Endothelial cell of hepatic sinusoid (primary cell): ENCODE data around the gene LARGE1.

Experiments
- in situ Hi-C: cut with HindIII; loops from 2 replicates; pipeline ENCODE4 v1.10.0; 2017; ENCODE audit warnings: low sequenced_read_pairs

The LARGE1 gene

DNA sequence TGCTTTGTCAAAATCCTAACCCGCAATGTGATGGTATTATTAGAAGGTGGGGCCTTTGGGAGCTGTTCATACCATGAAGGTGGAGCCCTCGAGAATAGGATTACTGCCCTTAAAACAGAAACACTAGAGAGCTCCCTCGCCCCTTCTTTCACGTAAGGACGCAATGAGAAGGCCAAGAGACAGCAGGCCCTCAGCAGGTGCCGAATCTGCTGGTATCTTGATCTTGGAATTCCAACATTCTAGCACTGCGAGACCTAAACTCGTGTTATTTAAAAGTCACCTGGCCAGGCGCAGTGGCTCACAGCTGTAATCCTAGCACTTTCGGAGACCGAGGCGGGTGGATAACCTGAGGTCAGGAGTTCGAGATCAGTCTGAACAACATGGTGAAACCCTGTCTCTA is 33.1 kb downstream of the LARGE1 start:
- in situ Hi-C loops: no loop called here

DNA sequence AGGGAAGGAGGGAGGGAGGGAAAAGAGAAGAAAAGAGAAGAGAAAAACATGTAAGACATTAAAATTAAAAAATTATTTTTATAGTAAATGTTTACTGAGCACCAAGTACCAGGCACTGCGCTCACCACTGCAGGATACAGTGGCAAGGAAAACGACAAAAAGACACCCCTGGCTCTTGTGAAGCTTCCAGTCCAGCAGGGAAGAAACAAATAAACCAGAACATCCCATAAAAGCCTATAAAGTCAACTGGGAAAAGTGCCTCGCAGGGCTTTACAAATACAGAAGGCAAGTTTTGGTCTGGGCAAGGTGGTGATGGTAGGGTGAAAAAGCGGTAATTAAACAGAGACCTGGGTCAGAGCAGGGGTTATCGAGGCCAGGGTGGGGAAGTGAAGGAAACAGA is 33.6 kb downstream of the LARGE1 start:
- in situ Hi-C loops: no loop called here

DNA sequence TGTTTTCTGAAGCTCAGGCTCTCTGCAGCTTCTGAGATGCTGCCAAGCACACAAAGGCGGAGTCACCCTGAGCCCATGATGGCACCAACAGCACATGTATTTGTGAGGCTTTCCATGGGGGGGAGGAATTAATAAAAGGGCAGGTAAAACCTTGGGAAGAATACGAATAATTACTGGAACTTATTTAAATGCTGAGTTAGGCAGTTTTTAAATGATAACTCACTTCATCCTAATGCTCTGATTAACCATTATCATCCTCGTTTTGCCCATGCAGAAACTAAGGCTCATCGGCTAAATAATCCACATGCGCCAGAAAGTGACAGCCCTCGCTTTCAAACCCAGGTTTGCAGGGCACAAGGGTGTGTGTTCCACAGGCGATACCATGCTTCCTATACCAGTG is 35.4 kb downstream of the LARGE1 start:
- in situ Hi-C loops: no loop called here

DNA sequence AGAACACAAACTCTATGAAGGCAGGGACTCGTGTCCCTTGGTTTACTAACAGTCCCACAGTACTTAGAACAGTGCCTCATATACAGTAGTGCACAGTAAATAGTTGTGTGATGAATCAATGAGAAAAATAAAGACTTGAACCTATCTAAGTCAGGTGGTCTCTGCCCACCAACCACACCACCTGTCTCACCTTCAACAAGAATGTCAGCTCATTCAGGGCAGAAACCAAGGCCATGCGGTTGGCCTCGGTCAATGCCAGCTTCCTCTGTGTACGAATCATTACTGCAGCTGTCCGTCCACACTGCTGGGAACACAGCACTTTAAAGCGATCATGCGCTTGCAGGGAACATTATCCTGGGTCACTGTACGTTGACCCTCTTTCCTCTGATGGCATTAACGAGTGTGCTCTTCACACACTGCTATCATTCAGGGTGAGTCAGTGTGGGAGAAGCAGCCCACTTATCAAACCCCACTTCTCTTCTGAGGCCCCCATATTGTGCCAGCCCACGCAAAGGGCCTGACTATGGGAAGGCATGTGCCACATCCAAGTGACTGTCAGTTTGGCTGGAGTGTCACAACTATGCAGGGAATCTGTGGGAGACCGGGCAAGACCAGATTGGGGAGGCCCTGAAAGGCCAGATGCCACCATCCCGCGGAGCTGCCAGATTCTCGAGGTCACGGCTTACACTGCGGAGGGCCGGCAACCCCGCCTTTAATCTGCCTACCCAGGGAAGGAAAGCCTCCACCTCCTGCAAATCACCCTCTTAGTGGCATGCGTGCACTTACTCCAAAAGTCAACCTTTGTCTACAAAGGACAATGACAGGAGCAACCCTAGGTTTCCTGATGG is 36.1 kb downstream of the LARGE1 start:
- in situ Hi-C loops: no loop called here

DNA sequence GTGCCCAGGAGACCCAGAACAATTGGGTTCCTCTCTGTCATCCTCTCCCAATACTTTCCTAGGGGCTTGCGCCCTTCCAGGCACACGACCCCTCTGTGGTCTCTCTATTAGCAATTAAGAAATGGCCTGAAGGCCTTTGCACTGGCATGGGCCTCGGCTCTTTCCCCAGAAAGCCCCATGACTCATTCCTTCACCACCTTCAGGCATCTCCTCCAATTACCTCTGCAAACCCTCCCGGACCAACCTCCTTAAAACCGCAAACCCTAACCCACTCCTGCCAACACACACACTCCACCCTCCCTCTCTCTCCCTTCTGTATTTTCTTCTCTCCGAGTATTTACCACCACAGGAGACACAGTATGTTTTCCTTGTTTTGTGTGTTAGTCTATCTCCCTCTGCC is 36.7 kb downstream of the LARGE1 start:
- in situ Hi-C loops: no loop called here

DNA sequence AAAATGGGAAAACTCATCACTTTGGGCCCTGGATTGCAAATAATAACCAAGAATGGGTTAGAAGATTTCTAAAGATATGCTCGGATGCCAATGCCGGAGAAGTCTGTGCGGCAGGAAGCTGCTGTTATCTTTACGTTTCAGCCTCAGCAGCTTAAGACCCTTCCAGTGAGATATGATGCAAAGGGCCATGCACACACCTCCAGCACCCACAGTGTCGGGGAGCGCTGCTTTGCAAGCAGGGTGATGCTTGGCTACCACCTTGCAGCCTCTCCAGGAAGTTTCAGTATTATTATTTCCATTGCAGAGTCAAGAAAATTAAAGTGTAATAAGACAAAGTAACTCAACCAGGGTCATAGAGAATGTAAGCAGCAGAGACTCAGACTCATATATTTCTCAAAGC is 37.3 kb downstream of the LARGE1 start:
- in situ Hi-C loops: no loop called here

DNA sequence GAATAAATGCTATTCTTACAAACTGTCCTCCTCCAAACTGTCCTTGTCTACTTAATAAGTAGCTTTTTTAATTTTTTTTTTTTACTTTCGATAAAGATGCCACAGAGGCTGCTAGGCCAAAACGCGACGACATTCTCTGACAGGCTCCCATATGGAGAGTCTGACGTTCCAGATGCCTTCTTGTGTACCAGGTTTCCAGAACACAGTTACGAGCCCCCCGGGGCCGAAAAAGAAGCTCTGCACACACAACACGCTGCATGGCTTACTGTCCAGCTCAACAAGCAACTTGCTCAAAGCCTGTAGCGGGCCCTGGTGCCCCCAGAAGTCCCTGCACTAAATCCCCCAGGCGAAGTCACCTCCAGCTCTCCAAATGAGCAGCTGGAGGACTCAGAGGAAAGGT is 39.3 kb downstream of the LARGE1 start:
- in situ Hi-C loops: no loop called here

DNA sequence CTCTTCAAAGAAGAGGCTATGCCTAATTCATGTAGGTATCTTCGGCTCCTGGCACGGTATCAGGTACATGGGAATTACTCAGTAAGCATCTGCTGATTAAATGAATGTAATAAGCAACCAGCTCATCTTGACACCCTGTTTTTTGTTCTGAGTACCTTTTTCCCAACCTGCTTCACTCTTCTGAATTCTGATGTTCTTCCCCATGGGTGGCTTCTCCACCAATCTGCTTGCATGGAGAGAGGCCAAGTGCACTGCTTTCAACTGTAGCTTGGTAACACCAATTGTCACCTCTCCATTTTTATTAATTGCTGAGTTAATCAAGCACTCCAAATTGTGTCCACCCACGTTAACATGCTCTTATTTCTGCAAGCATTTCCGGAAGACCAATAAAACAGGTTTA is 40.5 kb downstream of the LARGE1 start:
- in situ Hi-C loops: no loop called here

DNA sequence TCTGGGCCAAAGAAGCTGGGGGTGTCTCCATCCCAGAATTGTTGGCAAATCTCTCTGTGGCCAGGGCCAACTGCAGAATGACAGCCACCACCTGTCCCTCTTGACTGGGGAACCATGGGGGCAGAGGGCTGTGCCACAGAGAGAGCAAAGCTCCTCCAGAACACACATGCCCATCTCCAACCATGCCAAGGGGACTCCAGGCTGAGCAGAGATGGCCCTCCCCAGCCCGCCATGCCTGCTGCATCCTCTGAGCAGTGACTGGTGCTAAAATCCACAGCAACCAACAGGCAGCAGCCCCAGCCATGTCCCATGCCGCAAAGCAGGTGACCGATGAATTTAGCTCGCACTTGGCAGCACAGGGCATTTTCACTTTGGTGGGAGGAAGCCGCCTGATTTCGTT is 45.0 kb downstream of the LARGE1 start:
- in situ Hi-C loops: no loop called here

DNA sequence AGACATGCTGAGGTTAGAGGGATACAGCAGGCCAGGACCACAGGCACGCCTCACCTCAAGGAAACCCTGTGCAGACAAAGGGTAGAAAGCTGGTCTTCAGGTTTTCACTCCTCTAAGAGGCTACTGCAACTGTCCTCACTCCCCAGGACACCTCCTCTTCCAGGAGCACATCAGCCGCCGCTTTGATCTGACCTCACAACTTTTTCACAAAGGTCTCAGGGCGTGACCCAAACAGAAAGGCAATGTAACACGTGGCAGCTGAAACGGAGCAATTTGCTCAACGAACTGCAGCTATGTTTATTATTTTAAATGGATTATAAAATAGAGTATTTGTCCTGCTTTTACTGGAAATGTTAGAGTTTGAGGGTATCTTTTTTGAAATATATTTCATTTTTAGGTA is 46.1 kb downstream of the LARGE1 start:
- in situ Hi-C loops: no loop called here

DNA sequence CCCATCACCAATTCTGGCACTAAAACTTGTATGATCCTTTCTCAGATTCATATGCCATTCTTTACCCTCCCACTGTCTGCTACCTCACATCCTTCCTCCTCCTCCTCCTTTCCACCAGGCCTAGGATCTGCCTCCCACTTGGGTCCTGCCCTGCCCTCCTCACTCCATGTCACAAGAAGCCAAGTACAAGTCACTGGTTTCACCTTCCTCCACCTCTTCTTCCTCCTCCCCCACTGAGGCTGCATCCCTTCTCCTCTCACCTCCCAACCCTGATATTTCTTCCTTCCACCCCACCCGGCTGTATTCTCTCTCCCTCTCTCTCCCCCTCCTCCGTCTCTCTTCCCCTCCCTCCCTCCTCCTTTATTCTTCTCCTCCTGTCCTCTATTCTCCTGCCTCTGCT is 46.6 kb downstream of the LARGE1 start:
- in situ Hi-C loops: no loop called here

DNA sequence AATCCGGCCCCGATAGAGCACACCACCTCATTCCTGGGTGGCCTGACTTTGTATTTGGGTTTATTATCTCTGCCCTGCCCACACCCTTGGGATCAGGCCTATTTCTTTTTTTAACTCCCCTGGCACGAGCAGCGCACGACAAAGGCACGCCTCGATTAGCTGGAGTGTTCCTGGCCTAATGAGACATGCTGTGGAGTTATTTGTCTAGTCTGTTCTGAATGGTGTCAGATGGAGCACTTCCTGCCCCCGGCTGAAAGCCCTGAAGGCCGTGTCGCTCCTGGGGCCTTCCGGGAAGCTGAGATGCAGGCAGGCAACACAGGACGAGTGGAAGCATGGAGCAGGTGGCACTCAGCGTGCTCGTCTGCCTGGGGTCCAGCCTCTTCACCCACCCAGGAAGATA is 47.1 kb downstream of the LARGE1 start:
- in situ Hi-C loops: no loop called here

DNA sequence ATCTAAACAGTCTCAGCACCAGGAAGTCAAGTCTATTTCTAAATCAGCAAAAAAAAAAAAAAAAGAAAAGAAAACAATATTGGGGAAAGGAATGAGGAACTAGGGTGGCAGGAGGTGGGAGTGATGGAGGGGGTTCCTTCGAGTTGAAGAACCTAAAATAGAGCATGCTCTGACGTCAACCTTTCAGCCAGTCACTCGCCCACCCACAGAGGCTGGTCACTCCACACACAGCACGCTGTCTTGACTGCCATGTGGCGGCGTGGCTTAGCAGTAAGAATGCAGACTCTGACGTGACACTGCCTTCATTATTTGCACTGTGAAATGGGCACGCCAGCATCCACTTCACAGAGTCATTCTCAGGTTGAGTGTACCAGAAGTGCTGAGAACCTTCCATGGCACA is 48.3 kb downstream of the LARGE1 start:
- in situ Hi-C loops: no loop called here

DNA sequence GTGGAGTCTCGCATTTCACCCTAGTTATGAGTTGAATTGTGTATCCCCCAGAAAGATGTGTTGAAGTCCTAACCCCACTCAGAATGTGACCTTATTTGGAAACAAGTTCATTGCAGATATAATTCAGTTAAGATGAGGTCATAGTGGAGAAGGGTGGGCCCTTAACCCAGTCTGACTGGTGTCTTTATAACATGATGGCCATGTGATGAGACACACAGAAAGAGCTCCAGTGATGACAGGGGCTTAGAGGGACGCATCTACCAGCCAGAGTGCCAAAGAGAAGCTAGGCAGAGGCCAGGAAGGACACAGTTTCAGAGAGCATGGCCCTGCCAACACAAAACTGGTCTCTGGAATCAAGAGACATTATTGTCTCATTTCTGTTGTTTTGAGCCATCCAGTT is 50.3 kb downstream of the LARGE1 start:
- in situ Hi-C loops: no loop called here

DNA sequence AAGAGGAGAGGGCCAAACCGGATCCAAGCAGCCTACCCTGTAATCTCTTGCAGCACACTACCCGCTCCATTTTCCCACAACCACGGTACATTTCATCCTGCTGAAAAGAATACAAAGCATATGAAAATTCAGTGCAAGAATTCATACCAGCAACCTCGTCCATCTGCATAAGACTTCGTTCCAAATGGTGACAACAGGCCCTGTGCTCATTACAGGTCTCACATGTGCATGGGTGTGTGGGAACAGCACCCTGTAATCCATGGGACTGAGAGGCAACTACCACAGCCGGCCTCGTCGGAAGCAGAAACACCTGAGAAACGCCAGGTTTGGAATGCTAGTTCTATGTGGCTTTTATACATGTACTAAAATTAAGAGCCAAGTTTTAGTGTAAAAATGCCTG is 52.3 kb downstream of the LARGE1 start:
- in situ Hi-C loops: no loop called here

DNA sequence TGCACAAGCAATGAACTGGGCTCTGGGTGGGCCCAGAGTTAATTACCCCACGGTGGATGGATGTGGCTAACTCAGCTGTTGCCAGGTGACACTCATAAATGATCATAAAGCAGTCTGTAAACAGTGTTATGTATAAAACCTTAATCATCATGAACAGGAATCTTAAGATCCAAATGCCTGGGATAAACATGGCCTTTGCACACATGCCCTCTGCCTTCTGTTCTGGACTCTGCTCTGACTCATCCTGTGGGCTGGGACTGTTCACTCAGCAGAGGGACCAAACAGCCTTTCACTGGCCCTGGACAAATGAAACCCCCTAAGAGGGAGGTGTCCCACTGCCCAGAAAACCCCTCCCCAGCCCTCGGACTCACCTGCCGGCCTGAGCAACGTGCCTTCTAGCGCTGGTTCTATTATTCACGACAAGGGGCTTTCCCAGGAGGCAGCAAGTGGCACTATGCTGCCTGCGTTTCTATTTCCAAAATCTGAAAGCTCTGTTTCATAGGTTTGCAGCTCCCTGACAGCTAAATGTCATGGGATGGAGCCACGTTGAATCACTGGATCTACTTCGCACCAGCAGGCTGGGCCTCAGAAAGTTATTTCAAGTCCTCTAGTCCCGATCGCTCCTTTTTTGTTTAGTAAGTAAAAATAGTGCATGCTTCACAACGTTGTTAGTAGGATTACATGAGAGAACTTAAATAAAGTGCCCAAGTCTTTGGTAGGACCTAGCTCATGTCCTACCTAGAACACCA is 53.0 kb downstream of the LARGE1 start:
- in situ Hi-C loops: no loop called here

DNA sequence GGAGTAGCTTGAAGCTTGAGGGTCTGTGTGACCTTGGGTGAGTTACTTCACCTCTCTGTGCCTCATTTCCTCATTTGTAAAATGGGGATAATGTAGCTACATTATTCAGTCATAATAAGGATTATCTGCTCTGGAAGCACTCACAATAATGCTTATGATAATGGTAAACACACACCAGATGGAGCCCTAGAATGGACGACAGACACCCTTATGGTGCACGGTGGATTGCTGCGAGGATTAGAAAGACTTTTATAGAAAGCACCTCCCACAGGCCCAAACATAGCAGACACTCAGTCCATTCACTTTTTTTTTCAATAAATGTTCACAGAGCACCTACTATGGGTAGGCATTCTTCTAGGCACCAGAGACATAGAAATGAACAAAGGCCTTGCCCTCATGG is 53.8 kb downstream of the LARGE1 start:
- in situ Hi-C loops: no loop called here

DNA sequence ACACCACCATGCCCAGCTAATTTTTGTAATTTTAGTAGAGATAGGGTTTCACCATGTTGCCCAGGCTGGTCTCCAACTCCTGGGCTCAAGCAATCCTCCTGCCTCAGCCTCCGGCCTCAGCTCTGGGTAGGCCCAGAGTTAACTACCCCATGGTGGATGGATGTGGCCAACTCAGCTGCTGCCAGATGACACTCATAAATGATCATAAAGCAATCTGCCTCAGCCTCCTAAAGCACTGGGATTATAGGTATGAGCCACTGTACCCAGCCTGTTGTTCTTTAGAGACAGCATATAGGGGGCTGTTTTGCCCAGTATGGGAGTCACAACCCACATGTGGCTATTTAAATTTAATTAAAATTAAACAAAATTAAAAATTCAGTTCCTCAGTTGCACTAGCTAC is 54.3 kb downstream of the LARGE1 start:
- in situ Hi-C loops: no loop called here

DNA sequence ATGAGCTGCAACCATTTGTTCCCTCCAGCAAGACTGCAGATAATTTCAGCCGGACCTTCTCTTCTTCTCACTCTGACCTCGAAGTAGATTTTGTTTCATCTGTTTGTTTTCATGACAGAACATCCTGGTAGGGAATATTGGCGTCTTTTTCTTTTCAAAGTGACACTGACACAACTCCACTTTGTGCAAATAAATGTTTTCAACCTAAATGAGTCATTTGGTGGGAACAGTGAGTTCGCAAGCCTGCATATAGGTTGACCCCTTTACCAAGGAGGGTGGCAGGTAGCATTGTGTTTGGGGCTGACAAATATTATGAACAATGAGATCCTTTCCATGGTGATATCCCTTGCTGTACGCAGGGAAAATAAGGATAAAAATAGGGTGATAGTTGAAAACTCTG is 55.0 kb downstream of the LARGE1 start:
- in situ Hi-C loops: no loop called here

DNA sequence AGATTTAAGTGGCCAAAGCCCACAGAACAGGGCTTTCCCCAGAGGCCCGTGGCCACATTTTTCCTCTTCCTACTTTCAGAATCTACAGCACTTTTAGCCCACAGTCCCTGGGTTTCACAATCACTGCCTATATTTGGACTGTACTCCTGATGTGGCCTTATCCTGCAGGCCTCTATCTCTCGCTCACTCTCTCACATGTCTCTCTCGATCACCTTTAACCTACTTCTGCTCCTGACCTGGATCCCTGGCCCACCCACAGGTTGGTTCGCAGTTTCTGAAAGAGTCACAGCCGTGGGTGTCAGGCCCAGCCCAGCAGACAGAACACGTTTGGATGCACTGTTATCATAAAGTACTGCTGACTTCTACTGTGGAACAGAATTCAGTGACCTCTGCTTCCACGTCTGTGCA is 55.5 kb downstream of the LARGE1 start:
- in situ Hi-C loops: no loop called here

DNA sequence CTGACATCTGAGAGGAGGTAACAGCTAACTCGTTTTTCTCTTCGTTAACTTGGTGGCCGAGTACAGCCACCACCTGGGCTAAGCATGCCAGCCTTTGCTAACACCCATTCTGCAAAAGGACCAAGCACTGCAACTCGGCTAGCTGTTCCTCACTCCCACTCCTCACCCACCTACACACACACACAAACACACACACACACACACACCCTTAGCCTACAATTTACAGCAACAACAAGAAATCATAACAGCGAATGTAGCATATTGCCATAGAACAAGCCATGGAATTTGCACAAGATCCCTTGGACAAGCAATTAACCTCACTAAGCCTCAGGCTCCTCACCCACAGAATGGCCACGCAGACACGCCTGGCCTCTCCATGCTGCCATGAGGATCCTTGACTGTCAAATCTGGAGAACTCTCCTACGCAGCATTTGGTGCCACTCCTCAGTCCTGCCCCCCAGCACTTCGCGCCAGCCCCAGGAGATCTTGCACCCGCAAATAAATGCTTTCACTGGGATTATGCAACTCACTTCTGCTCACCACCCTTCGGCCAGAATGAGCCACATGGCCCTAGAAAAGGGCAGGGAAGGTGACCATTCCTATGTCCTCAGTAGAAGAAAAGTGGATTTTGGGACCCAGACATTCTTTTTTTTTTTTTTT is 58.9 kb downstream of the LARGE1 start:
- in situ Hi-C loops: no loop called here

DNA sequence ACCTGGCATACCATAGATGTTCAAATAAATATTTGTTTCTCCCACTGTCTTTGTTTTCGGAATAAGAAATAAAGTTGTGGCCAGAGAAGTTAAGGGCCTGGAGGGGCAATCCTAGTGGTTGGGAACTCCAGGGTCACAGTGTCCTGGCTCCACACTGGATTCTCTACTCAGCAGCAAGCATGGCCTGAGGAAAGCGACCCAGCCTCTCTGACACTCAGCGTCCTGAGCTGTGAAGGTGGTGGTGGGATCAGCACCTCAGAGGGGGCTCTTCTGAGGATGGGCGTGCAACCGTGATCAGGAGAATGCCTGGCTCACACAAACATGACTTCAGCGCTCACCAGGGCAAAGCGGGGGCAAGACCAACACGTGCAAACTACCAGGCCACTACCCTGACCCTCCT is 59.9 kb downstream of the LARGE1 start:
- in situ Hi-C loops: no loop called here
